Peyer's patch (tissue), 4 donors: ENCODE measurements around the gene IFRD1.

Experiments
- POLR2A ChIP-seq, 2 donors: fragments of 450-650 bp; IDR thresholded peaks; one replicate each; pipeline ENCODE4 v1.5.1; 2017; ENCODE audit warnings: antibody characterized with exemption in 2 of 2, mild to moderate bottlenecking in 2 of 2, moderate library complexity in 2 of 2
- TF ChIP-seq, protein P1 (sequence below), 6 experiments: fragments of 450-650 bp in 4 of 6; fragments of 200-600 bp in 2 of 6; sonication (generic) in 1 of 6; IDR thresholded peaks; one replicate each; pipeline ENCODE4 v1.5.1; 2017 to 2019; ENCODE audit warnings: antibody characterized with exemption in 6 of 6, mild to moderate bottlenecking in 3 of 6, moderate library complexity in 1 of 6

DNA sequence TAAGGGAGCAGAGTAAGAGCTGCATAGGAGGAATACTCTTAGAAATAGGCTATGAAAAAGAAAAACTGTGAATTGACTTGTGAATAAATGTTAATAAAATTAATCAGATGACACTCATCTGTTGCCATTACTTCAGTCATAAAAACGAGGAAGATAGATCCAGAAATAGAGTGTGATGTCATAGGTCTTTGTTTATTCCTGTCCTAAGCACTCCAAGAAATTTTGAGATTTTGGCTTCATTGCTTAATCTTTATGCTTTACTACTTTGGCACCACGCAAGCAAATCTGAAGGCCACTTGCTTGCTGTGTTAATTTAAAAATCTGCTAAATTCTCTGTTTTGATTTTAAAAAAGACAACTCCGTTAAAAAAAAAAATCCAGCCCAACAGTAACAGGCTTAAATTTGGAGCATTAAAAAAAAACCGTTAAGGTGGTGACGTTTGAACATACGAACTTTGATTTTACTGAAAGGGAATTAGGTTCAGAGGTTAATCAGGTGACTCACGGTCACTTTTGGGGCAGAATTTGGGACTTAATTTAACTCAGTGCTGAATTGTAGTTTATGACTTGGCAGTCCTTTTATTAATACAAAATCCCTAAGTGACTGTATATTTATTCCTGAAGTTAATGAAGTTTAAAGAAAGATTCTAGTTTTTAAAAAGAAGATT is 3.4 kb downstream of the IFRD1 start:
- TF ChIP-seq, protein P1, sequence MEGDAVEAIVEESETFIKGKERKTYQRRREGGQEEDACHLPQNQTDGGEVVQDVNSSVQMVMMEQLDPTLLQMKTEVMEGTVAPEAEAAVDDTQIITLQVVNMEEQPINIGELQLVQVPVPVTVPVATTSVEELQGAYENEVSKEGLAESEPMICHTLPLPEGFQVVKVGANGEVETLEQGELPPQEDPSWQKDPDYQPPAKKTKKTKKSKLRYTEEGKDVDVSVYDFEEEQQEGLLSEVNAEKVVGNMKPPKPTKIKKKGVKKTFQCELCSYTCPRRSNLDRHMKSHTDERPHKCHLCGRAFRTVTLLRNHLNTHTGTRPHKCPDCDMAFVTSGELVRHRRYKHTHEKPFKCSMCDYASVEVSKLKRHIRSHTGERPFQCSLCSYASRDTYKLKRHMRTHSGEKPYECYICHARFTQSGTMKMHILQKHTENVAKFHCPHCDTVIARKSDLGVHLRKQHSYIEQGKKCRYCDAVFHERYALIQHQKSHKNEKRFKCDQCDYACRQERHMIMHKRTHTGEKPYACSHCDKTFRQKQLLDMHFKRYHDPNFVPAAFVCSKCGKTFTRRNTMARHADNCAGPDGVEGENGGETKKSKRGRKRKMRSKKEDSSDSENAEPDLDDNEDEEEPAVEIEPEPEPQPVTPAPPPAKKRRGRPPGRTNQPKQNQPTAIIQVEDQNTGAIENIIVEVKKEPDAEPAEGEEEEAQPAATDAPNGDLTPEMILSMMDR (IDR thresholded peaks at IDR 0.05), result no peak
- no peak for TF ChIP-seq POLR2A (IDR thresholded peaks at IDR 0.05)
